ENCODE measurements around the gene MDN1. TPM values are rescaled to one million over a fixed set of nuclear protein-coding genes. Genes with fewer than 3 reads are reported as not detected.
A peak's percentile ranks its signal among the peaks of the same experiment; 100 is the strongest.

Gene MDN1
- total RNA-seq, 1 experiment from 2014 or later, result 117 TPM

DNA sequence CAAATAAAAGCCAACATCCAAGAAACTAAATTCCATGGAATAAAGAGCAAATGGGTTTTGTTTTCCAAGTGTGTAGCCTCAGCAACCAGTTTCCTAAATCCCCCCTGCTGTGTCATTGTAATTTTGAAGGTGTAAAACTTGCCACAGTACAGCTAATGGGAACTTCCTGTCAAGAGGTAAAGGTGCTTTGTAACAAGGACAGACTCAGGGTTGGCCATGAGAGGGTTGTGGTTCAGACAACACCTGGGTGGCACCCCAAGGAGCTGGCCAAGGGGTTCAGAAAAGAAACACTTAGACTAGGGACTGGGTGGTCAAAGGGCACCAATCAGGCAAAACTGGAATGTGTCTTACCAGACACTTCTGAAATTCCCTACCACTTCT lies 128.7 kb downstream of the MDN1 start:
- Histone ChIP-seq H2BK5ac (ENCODE audit: insufficient read length, low read length) (no peak overlapping the region), H3K23me2 (ENCODE audit: insufficient read length, low read depth, low read length, poor library complexity, severe bottlenecking) (no peaks in the 10 kb centered on the region), H4K8ac (replicated peaks; ENCODE audit: insufficient read length, low read depth, low read length) (no peak overlapping the region), H3K4ac (ENCODE audit: low read depth, low read length) (no peak overlapping the region), H2BK20ac (ENCODE audit: low read depth, low read length, poor library complexity, severe bottlenecking) (no peak overlapping the region), H2AFZ (ENCODE audit: low read length) (no peak overlapping the region), H2BK120ac (ENCODE audit: low read depth, low read length, poor library complexity, severe bottlenecking) (no peak overlapping the region), H4K5ac (ENCODE audit: insufficient read length, low read depth, low read length) (no peak overlapping the region), H3K9ac (ENCODE audit: extremely low read depth, insufficient read length, low read length) (no peak overlapping the region), H3T11ph (ENCODE audit: low read length) (peak overlapping the region; percentile 79), H3K18ac (ENCODE audit: insufficient read length, low read depth, low read length) (no peak overlapping the region), H3K56ac (ENCODE audit: insufficient read length, low read depth, low read length) (no peak overlapping the region), H3K9me3 (ENCODE audit: control insufficient read depth, low read depth, low read length) (no peaks in the 10 kb centered on the region), H3K14ac (ENCODE audit: insufficient read depth, low read length) (no peak overlapping the region), H3K27me3 (ENCODE audit: insufficient read depth, low read length) (no peaks in the 10 kb centered on the region), H4K91ac (ENCODE audit: insufficient read length, low read depth, low read length) (peak overlapping the region; percentile 88), H3K23ac (ENCODE audit: insufficient read length, low read depth, low read length) (no peak overlapping the region), H3K79me2 (ENCODE audit: insufficient read depth, low read length) (no peaks in the 10 kb centered on the region), H3K27ac (ENCODE audit: insufficient read length, low read depth, low read length) (peak overlapping the region; percentile 97), H2BK15ac (ENCODE audit: low read depth, low read length) (no peak overlapping the region), H4K20me1 (ENCODE audit: control insufficient read depth, insufficient read depth, insufficient read length) (no peaks in the 10 kb centered on the region), H3K79me1 (ENCODE audit: insufficient read depth, low read depth, low read length, poor library complexity, severe bottlenecking) (no peaks in the 10 kb centered on the region), H2BK12ac (ENCODE audit: insufficient read length, low read depth, low read length) (no peak overlapping the region), H3K4me2 (ENCODE audit: insufficient read depth, insufficient read length, low read length) (no peak overlapping the region), H3K4me1 (ENCODE audit: insufficient read depth, low read length) (peaks cover 10% of the 10 kb centered on the region), H2AK5ac (ENCODE audit: insufficient read length, low read length) (peak overlapping the region; percentile 95)
- peak; percentile 52 for DNase-seq
- Mint-ChIP-seq H3K27ac (peak overlapping the region; percentile 95 to 99 (median 95)), H3K4me1 (peaks cover 50 to 55% of the 10 kb centered on the region in 2 experiments), H3K9me3 (no peaks in the 10 kb centered on the region), H3K4me3 (peak overlapping the region in 1 of 2 experiments; percentile 30; a peak in 3 of 5 replicates), H3K27me3 (ENCODE audit: low read depth) (no peaks in the 10 kb centered on the region), H3K36me3 (ENCODE audit: insufficient read depth in 1 of 3, low read depth in 3 of 3) (peaks cover 66 to 97% (median 77%) of the 10 kb centered on the region in 3 experiments)
- TF ChIP-seq, protein P1, sequence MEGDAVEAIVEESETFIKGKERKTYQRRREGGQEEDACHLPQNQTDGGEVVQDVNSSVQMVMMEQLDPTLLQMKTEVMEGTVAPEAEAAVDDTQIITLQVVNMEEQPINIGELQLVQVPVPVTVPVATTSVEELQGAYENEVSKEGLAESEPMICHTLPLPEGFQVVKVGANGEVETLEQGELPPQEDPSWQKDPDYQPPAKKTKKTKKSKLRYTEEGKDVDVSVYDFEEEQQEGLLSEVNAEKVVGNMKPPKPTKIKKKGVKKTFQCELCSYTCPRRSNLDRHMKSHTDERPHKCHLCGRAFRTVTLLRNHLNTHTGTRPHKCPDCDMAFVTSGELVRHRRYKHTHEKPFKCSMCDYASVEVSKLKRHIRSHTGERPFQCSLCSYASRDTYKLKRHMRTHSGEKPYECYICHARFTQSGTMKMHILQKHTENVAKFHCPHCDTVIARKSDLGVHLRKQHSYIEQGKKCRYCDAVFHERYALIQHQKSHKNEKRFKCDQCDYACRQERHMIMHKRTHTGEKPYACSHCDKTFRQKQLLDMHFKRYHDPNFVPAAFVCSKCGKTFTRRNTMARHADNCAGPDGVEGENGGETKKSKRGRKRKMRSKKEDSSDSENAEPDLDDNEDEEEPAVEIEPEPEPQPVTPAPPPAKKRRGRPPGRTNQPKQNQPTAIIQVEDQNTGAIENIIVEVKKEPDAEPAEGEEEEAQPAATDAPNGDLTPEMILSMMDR (conservative IDR thresholded peaks at IDR 0.05), result no peak
